GM12872 (cell line): ENCODE results near the gene TEX14.

Source experiments
- CTCF ChIP-seq: IDR thresholded peaks from 3 replicates; pipeline ENCODE4 v1.5.1; 2011; ENCODE audit warnings: low read depth, mild to moderate bottlenecking, low read length, moderate library complexity; ENCODE audit not compliant: insufficient read depth

TEX14 gene

GRCh38 chr17:58565389-58566311 lies 126.2 kb downstream of the TEX14 start:
- no peak for TF ChIP-seq CTCF

- TF ChIP-seq CTCF, result no peak
These were observed 126.9 kb downstream of the TEX14 start for GRCh38 chr17:58564971-58565370.

DNA sequence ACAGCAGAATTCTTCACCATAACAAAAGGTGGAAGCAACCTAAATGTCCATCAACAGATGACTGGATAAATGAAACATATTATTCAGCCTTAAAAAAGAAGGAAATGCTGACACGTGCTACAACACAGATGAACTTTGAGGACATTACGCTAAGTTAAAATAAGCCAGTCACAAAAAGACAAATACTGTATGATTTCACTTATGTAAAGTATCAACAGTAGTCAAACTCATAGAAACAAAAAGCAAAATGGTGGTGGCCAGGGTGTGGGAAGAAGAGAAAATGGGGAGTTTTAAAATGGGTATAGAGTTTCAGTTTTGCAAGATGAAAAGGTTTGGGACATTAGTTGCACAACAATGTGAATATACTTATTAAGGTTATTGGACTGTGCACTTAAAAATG lies 127.6 kb downstream of the TEX14 start:
- no peak for TF ChIP-seq CTCF

- TF ChIP-seq CTCF, result no peak
These were observed 131.3 kb downstream of the TEX14 start for GRCh38 chr17:58560511-58560910.

GRCh38 chr17:58557981-58558380 lies 133.9 kb downstream of the TEX14 start:
- no peak for TF ChIP-seq CTCF

- no peak for TF ChIP-seq CTCF
These were observed 135.0 kb downstream of the TEX14 start for GRCh38 chr17:58556833-58557250.

DNA sequence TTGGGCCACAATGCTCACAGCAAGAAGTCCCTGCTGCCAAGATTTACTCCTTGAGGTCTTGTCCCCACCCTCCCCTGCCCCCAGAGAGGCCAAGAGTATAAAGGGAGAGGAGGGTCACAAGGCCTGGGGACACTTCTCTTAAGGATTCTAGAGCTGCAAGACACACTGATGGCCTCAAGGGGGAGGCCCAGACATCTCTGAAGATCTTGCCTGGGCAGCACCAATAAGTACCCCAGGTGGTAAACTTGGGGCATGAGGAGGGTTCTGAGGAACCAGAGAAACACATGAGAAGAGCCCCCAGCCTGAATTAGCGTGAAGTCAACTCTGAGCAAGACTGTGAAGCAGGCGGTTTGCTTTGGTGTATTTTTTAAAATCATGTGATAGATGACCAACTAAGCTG lies 150.6 kb downstream of the TEX14 start:
- TF ChIP-seq CTCF, result peak; percentile 59
